GM18870 (cell line): ENCODE results near the gene IL1RAP.
A peak's percentile ranks its signal among the peaks of the same experiment; 100 is the strongest.

ENCODE experiments used
- ATAC-seq: cut with Tn5 transposase; IDR thresholded peaks from one replicate; pipeline ENCODE4 v1.9.1; 2021; ENCODE audit warnings: moderate library complexity; ENCODE audit not compliant: unreplicated experiment

IL1RAP gene

DNA sequence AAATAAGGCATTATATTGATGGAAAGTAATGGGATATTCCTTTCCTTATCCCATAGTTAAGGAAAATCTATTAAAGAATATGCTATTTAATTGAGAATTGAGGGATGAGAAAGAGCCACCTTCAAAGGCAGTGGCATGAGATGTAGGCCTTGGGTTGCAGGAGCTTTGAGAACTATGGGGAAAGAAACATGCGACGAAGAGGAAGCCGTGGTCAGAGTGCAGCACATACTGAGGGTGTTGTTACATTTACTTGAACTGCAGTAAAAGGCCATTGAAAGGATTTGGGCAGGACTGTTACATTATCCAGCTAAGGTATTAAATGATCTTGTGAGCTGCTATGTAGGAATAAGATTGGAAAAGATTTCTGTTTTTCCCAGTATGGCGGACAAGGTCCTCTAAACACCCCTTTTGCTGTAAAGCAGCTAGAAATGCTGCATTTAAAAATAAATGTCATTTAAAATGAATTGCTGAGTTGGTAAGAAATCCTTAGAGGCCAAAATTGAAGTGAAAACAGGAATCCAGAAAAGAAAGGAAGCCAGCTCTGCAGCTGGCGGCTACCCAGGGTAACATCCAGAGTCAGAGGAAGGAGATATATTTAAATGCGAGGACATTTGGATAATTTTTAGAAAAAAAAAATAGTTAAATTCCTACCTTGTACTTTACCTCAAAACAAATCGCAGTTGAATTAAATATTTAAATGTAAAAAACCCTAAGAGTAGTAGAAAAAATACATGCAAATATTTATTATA lies 61.7 kb downstream of the IL1RAP start:
- no peak for ATAC-seq

DNA sequence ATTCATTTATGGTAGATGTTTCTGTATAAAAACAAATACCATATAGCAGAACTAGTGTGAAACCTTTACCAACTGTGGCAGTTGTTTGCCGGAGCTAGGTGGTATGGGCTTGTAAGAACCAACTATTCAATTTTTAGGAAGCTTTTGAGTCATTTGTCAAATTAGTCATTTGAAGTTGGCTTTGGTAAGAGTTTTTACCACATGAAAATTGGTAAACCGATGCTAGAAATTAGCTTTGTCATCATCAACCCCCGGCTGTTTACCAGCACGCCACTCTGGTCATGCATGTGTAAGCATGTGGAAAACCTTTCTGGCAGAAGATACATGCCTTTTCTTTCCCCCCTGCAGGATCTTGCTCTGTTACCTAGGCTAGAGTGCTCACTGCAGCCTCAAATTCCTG lies 63.3 kb downstream of the IL1RAP start:
- no peak for ATAC-seq

DNA sequence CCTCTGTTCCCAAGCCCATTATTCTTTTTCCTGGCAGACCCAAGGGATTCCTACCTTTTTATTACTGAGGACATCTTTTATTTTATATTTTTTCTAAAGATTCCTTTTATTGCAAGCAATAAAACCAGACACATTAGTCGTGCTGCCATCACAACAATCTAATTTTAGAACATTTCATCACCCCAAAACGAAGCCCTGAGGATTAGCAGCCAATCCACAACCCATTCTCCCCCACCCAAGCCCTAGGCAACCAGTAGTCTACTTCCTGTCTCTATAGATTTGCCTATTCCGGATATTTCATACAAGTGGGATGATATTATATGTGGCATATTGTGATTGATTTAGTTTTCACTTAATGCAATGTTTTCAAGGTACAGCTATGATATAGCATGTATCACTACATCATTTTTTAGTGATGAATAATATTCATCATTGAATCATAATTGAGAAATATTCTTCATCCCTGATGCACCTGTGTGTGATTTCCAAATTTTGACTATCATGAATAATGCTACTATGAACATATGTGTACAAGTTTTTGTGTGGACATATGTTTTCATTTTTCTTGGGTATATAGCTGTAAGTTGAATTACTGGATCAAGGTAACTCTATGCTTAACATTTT lies 65.7 kb downstream of the IL1RAP start:
- no peak for ATAC-seq

DNA sequence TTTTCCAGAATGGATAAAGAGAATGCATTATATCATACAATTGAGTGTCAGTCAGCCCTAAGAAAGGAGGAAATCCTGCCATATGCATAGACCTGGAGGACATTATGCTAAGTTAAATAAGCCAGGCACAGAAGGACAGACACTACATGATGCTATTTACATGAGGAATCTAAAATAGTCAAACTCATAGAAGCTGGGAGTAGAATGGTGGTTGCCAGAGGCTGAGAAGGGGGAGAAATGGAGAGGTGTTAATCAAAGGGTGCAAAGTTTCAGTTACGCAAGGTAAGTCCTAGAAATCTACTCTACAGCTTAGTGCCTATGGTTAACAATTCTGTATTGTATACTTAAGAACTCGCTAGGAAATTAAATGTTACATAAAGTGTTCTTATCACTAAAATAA lies 66.5 kb downstream of the IL1RAP start:
- no peak for ATAC-seq

DNA sequence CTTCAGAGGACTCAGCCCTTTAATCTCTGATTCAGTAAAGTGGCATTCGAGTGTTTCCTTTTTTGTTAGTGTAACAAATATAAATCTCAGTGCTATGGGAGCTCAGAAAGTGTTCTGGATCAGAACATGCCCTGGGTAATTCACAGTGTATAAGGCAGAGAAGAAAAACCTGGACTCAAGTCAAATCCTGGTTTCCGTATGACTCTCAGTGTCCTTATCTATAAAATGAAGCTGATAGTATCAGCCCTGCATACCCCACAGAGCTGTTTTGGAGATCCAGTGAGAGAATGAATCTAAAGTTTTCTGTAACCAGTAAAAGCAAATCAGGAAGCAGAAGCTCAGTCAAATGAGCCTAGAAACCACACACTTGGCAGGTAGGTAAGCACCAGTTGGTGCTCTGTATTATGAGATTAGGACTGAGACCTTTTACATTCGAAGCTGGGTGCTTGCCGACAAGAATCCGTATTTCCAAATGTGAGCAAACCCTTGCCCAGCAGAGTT lies 67.2 kb downstream of the IL1RAP start:
- no peak for ATAC-seq

DNA sequence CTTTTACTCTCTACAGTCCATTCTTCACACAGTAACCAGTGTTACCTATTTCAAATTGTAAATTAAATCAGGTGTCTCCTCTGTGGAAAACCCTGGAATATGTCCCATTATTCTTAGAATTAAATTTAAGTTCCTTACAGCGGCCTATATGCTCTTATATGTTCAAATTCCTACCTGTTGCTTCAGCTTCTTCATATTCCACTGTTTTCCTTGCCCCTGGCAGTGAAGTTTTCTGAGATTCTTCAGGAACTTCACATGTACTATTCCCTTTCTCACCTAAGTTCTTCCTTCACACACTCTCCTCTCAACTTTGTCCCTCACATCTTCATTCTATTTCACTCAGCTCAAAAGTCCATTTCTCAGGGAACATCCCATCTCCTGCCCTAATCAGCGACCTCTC lies 68.8 kb downstream of the IL1RAP start:
- no peak for ATAC-seq

DNA sequence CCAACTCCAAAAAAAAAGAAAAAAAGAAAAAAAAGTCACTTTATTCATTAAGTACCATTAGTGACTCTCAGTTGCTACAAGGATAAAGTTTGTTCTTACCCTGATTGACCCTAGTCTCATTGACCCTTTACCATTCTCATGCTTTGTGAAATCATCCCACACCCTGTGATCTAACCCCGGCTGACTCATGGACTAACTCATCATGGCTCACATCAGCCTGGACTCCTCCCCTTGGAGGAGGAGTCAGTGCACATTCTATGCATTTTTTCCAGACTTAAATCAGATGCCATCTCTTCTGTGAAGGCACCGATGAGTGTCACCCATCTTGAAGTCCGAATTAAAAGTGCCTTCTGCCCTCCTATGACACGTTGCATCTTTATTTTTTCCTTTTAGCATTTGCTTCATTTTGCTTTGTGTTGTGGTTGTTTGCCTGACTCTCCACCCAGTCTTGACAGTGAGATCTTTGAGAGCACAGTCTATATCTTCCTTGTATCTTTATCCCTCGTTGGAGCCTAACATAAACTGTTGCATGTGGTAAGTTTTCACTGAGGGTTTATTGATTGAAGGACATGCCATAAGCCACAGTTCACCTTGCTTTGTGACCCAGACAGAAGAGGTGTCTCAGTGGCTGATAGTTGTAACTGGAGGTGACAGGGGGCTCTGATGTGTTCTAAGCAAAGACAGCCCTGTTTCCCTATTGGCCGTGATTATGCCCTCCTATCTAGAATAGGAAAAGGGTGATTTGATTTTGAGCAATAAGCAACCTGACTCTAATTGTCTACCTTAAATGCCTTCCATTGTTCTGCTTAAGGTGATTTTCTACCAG lies 72.1 kb downstream of the IL1RAP start:
- no peak for ATAC-seq

DNA sequence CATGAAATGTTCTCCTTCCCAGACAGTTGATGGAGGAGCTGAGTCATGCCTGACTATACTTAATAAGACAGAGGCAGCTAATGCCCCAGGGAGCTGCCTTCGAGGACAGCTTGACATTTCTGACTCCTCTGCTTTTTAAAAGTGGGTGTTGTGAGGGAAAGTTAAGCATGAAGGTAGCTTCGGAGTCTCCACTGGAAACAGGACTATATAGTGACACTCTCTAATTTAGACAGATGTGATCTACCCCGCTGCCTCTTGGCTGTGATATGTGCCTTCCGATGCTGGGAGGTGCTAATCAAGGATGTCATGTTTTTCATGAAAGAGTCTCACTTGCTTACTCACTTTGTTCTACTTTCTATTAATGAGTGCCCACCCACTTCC lies 72.7 kb downstream of the IL1RAP start:
- ATAC-seq = peak; percentile 77

DNA sequence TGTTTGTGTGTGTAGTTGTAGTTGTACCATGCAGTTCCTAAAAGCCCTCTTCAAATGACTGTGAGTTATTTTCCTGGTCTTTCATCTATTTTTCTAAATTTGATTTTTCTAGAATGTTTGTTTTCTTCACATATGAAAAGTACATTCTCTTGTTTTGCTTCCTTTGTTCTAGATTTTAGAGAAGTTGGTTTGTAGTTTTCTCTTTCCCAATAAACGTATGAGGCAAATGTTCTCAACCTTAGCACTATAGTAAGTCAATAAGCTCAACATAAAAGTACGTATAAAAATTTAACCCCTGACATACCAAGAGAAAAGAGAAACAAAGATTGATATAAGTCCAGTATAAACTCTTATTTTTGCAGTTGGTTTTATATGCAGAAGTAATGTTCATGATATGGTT lies 74.7 kb downstream of the IL1RAP start:
- no peak for ATAC-seq

DNA sequence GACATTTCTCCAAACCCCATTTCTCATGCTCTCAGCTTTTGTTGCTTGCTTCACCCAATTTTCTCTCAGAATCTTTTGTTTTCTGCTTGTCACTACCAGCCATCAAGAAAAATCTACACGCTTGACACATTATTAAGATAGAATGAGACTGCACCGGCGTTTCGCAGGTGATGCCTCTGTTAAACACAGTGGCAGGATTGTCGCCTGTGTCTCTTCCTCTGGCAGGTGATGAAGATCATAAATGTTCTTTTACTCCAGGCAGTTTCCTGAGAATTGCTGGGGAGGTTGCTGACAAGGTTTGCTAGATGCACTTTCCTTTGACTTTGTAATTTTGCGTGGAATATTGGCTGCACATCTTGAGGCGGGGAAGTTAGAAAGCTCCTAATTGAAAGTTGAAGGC lies 75.4 kb downstream of the IL1RAP start:
- no peak for ATAC-seq

DNA sequence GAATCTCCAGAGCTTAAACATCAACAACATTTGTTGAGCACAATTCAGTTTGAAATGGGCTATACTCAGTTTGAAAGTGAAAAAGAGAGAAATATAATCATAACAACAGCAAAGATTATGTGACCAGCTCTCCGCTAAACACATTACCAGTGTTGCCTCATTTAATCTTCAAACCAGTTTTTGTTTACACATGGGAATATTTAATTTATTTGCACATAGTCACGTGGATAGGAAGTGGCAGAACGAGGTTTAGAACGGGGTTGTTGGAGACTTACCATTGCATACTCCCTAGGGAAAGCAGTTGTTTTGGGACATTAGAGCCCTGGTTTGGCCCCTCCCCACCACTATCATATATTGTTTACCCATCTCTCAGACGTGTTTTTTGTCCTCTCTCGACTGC lies 77.2 kb downstream of the IL1RAP start:
- ATAC-seq = no peak

DNA sequence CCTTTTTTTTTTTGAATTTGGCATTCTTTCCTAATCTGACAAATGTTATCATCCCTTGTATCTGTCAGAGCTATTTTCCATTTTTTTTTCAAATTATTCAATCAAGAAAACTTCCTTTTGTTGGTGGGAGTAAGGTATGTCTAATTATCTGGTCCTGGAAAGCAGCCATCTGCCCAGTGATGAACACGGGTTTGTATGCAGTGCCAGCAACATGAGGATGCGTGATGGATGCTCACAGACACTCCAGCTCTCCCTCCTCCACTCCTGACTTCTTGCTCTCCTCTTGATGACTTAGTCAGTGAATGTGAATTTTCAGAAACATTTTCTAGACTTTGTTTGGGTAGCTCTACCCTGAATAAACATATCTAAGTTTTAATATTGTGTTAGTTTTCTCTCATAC lies 79.2 kb downstream of the IL1RAP start:
- no peak for ATAC-seq

DNA sequence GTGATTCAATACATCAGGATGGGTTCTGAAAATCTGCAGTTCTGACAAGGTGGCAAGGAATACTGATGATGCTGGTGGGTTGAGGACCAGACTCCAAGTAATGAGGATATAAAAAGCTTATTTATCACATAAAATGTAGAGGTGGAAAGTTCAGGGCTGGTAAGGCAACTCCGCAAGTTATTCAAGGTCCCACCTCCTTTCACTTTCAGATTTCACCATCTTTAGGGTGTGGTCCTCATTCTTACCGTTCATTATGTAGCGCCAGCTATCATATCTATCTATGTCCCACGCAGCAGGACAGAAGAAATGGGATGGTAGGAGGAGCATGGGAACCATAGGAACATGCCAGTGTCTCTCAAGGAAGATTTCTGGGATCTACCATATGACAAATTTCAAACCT lies 80.3 kb downstream of the IL1RAP start:
- ATAC-seq = no peak

DNA sequence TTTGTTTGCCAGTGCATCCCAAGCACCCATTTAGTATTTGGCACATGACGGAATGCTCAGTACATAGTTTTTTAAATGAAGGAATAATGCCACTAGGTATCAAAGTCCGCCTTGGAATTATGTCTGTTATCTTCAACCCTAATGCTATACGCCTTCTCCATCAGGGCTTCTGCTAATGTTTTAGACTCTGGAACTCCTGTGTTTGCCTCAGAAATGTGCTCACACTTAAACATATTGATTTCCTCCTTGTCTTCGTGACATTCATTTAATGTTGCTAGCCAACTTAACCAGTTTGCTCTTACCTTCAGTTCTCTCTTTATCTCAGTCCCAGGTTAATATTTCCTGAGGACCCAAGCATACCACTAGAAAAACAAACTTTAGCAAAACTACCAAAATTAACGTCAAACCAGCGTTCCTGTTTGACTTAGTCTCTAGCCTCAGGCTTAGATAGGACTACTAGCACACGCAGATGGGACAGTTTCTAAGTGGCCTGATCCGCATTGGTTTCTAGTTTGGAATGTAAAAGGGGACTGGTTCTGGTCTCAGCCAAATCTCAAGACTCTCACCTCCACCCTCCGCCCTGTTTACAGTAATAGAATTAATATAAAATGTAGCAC lies 81.4 kb downstream of the IL1RAP start:
- no peak for ATAC-seq

DNA sequence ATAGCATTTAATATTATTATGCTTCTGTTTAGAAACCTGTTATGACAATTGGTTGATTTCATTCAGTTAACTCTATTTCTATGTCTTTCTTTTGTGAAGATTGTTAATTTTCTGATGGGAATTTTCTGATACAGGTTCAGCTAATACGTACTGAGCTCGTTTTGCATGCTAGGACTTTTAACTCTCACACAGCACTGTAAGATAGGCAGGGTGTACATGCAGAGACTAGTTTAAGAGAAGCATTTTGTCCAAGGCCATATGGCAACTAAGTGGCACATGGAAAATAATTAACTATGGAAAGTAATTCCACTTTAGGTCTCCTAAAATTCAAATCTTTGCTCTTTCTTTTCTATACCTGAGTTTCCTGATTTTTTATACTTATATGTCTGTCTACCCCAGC lies 81.9 kb downstream of the IL1RAP start:
- ATAC-seq = no peak

DNA sequence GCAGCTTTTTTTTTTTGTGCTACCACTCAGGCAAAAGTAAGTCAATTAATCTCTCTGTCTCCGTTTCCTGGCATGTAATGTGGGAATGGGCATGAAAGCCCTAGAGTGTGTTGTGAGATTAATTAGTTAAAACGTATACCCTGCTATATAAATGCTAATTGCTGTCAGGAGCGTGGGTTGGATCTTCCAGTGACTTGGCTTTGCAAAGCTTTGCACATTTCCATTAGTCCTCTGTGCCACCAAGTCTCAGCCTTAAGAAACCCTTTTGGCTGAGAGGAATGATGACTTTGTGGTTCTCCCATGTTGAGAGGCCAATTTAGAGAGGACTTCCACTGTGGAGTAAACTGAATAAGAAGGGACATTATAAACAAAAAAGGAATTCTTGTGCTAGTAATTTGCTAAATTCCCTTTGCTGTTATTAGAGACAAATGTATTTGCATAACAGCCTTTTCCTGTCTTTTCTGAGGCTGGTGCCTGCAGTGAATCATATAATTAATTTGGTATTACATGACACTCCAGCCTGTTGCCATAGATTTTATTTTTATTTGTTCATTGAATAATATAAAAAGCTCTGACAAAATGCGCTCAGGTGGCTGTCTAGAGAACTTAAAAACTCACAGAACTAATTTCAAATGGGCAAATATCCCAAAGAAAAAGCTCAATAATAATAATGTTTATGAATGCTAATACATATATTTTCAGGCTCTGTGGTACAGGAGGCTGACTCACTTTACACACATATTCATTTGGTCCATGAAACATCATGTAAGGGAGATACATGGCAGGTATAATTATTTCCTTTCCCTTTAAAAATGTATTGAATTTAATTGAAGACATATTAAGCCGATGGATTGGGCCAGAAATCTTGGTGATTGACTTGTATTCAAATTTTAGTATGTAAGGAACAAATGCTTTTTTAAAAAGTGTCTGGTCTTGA lies 82.7 kb downstream of the IL1RAP start:
- no peak for ATAC-seq

DNA sequence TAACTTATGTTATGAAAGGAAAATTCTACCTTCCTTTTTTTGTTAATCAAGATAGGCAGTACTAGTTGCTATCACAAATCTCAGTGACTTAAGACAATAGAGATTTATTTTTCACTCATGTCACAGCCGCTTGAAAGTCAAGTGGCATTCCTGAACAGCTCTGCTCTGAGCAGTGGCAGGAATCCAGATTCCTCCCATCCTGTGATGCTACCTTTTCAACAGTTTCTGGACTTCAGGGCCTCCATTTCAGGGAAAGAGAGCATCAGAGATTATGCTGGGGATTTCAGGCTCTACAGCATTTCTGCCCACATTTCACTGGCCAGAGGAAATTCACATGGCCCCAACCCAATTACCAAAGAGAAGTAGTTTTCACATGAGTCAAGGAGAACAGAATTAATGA lies 83.4 kb downstream of the IL1RAP start:
- no peak for ATAC-seq

DNA sequence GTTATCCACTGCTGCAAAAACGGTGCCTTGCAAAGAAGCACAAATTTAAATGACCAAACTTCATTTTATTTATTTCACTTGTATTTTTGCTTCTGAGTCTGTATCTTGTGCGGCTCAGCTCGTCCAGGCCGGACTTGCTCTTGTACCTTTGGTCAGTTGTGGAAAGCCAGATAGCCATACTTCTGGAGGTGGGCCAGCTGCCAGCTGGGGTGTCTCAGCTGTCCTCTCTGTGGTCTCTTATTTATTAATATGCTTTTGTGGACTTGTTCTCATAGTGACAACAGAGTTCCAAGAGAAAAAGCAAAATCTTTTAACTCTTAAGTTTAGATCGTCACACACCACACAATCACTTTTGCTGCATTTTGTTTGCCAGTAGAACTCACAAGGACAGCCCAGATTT lies 87.7 kb downstream of the IL1RAP start:
- no peak for ATAC-seq

DNA sequence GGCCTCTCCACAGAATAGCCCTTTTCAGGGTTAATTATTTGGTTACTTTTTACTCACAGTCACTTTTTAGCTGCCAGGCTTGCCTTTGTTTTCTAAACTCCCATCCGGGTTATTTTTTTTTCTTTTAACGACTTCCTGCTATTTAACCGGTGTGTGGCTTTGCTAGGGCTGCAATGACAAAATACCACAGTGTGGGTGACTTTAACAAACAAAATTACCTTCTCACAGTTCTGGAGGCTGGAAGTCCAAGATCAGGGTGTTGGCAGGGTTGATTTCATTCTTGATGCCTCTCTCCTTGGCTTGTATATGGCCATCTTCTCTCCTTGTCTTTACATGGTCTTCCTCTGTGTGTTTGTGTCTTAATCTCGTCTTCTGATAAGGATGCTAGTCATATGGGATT lies 91.5 kb downstream of the IL1RAP start:
- ATAC-seq = no peak

DNA sequence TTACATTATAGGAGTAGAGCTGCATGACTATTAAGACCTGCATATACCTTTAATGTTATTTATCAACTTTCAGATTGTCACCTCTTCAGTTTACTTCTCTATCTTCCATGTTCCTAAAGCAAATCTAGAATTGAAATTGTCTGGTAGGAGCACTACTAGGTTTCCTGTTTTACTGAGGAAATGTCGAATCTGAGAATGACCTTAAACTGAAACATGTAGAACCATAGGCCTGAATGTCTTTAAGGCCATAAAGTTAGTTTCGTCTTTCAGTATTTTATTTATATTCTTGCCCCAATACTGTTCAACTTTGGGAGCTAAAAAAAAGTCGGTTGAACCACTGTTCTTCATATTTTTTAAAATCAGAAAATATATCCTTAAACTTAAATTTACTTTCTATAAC lies 92.7 kb downstream of the IL1RAP start:
- no peak for ATAC-seq
